Measurements from ENCODE around the gene TRIM2. TPM values are rescaled to one million over a fixed set of nuclear protein-coding genes. Genes with fewer than 3 reads are reported as not detected.

Gene TRIM2
- total and polyA plus RNA-seq, 3 donors from 2014 or later = 6.1 to 12.8 (median 10.7) TPM

- no peak for DNase-seq
- WGBS, 2 donors = 93 to 97% methylated on average over 3 of the region's 3 CpGs
- H3K27ac ChIP-seq = no peak overlapping the region
- no peaks in the 10 kb centered on the region for H3K4me1 ChIP-seq
- no peaks in the 10 kb centered on the region for H3K9me3 ChIP-seq
- intact Hi-C loops (cut with DNase I; ENCODE audit: low total_unique reads) = no loop called here
- TF ChIP-seq POLR2A (IDR thresholded peaks at IDR 0.05) (no peak), CTCF (IDR thresholded peaks at IDR 0.05) (no peak)
- no peak overlapping the region for H3K4me3 ChIP-seq
- H3K27me3 ChIP-seq = no peaks in the 10 kb centered on the region
- H3K36me3 ChIP-seq (ENCODE audit: low read depth, missing control alignments) = no peaks in the 10 kb centered on the region
These were observed 79.0 kb downstream of the TRIM2 start for GRCh38 chr4:153283260-153283659.

GRCh38 chr4:153290134-153290533, 85.9 kb downstream of the TRIM2 start:
- WGBS, 2 donors = 90 to 96% methylated on average over 3 of the region's 3 CpGs
- H3K4me1 ChIP-seq = no peaks in the 10 kb centered on the region
- H3K27me3 ChIP-seq = no peaks in the 10 kb centered on the region
- H3K36me3 ChIP-seq (ENCODE audit: low read depth, missing control alignments) = no peaks in the 10 kb centered on the region
- no peak for DNase-seq
- H3K27ac ChIP-seq = no peak overlapping the region
- no peak overlapping the region for H3K4me3 ChIP-seq
- intact Hi-C loops (cut with DNase I; ENCODE audit: low total_unique reads) = no loop called here
- H3K9me3 ChIP-seq = no peaks in the 10 kb centered on the region
- TF ChIP-seq CTCF (IDR thresholded peaks at IDR 0.05) = no peak
- TF ChIP-seq POLR2A (IDR thresholded peaks at IDR 0.05) = no peak

GRCh38 chr4:153291562-153291961, 87.3 kb downstream of the TRIM2 start:
- no peaks in the 10 kb centered on the region for H3K9me3 ChIP-seq
- 84 to 87% methylated on average over 2 of the region's 2 CpGs for WGBS, 2 donors
- TF ChIP-seq CTCF (IDR thresholded peaks at IDR 0.05) = no peak
- TF ChIP-seq POLR2A (IDR thresholded peaks at IDR 0.05) = no peak
- intact Hi-C loops (cut with DNase I; ENCODE audit: low total_unique reads) = no loop called here
- H3K36me3 ChIP-seq (ENCODE audit: low read depth, missing control alignments) = no peaks in the 10 kb centered on the region
- no peak overlapping the region for H3K27ac ChIP-seq
- no peak for DNase-seq
- H3K4me3 ChIP-seq = no peak overlapping the region
- peaks cover 5% of the 10 kb centered on the region for H3K4me1 ChIP-seq
- H3K27me3 ChIP-seq = no peaks in the 10 kb centered on the region

- Histone ChIP-seq H3K4me1 (peaks cover 11% of the 10 kb centered on the region), H3K27ac (no peak overlapping the region), H3K27me3 (no peaks in the 10 kb centered on the region), H3K9me3 (no peaks in the 10 kb centered on the region), H3K4me3 (no peak overlapping the region), H3K36me3 (ENCODE audit: low read depth, missing control alignments) (no peaks in the 10 kb centered on the region)
- intact Hi-C loops (cut with DNase I; ENCODE audit: low total_unique reads) = no loop called here
- WGBS, 2 donors = 96 to 97% methylated on average over 4 of the region's 4 CpGs
- no peak for DNase-seq
- no peak for TF ChIP-seq CTCF (IDR thresholded peaks at IDR 0.05)
- TF ChIP-seq POLR2A (IDR thresholded peaks at IDR 0.05) = no peak
These were observed 88.9 kb downstream of the TRIM2 start for GRCh38 chr4:153292897-153293741.

GRCh38 chr4:153293742-153294057, 89.5 kb downstream of the TRIM2 start:
- no peaks in the 10 kb centered on the region for H3K36me3 ChIP-seq (ENCODE audit: low read depth, missing control alignments)
- peaks cover 11% of the 10 kb centered on the region for H3K4me1 ChIP-seq
- H3K27me3 ChIP-seq = no peaks in the 10 kb centered on the region
- no peaks in the 10 kb centered on the region for H3K9me3 ChIP-seq
- intact Hi-C loops (cut with DNase I; ENCODE audit: low total_unique reads) = no loop called here
- DNase-seq = no peak
- 85 to 90% methylated on average over 5 of the region's 5 CpGs for WGBS, 2 donors
- no peak overlapping the region for H3K4me3 ChIP-seq
- H3K27ac ChIP-seq = no peak overlapping the region
- TF ChIP-seq CTCF (IDR thresholded peaks at IDR 0.05) (no peak), POLR2A (IDR thresholded peaks at IDR 0.05) (no peak)
